ENCODE data around the gene LHFPL2.

The LHFPL2 gene

DNA sequence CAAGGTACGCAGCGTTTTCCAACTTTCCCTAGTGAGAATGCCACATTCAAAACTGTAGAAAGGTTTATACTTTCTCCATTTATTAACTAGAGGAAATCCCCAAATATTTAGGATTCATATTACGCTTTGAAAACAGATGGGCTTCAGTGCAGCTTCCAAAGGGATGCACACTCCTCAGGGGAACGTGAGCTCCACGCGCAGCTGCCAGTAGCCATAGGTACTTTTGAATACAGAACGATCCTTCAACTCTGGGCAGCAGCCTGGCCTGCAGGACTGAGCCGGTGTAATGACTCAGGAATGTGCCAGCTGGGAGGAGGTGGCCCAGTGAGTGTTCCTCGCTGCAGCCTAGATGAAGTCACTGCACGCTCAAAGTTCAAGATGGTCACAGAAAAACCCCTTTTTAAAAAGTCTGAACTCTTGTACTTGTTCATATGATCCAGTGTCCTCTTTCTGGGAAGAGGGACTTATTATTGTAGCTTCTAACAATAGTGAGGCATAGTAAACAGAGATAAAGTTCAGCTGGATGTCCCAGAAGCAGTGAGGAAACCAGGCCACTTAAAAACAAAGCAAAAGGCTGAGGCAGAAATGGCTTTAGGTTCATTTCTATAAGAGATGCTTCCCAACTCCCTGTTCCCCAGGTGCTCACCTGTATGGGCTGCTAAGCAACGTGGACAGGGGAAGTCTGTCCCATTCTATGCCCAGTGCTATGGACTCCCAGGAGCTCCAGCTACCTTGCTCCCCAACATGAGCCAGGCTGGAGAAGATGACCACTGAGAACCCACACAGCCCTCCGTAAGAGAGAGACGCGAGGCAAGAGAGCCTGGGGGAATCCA, 130.0 kb downstream of the LHFPL2 start:
- DNase-seq = peak in 1 of 14 donors; percentile 41

DNA sequence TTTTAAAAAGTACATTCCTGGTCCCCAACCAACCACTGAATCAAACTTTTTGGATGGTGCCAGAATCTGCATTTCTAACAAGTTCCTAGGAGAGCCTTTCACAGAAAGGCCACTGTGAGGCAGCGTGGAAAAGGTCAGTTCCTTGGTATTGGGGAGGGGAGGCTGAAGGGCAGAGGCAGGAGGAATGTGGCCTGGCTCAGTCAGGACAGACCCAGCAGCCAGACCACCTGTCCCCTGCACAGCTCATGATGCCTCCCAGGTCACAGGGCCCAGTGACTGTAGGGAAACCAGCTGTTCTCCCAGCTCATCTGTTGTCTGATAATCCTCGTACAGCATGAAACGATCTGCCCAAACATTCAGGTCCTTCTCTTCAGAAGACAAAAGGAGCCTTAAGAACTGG, 132.9 kb downstream of the LHFPL2 start:
- peak in 1 of 14 donors; percentile 15 for DNase-seq

DNA sequence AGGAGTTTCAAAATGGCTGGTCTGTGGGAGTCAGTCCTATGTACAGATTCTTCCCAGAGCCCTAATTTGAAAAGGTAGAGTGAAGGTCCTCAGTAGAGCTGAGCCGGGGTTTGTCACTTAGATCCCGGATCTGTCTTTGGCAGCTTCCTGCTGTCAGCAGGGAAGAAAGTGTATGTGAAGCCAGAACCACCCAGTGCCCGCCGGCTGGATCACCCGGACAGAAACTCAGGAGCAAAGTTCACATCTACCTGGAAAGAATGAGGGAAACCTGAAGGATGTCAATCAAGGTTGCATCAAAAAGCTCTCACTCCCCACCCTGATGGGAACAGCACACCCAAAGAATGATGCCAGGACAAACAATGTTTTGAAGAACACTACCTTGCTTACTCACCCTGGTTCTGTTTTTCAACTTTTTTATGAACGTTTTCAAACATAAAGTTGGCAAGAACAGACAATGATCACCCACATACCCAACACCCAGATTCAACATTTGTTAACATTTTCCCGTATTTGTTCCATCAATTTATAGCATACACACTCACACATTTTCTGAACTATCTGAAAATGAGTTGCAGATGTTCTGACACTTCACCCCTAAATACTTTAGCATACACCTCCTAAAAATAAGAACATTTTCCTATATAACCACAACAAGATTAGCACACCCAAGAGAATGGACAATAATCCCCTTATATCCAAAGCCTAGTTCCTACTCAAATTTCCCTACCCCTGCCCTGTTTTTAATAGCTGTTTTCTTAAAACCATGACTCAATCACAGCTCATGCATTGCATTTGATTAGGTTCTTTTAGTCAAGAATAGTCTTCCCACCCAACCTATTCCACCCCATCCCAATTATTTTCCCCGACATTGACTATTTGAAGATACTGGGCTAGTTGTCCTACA, 133.9 kb downstream of the LHFPL2 start:
- no peak for DNase-seq

DNA sequence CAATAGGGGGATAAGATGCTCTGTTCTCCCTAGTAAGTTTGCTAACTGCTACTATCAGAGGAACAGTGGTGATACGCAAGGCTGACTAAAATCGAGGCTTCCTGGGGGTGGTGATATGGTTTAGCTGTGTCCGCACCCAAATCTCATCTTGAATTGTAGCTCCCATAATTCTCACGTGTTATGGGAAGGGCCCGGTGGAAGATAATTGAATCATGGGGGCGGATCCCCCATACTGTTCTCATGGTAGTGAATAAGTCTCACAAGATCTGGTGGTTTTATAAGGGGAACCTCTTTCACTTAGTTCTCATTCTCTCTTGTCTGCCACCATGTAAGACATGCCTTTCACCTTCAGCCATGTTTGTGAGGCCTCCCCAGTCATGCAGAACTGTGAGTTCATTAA, 135.1 kb downstream of the LHFPL2 start:
- no peak for DNase-seq

DNA sequence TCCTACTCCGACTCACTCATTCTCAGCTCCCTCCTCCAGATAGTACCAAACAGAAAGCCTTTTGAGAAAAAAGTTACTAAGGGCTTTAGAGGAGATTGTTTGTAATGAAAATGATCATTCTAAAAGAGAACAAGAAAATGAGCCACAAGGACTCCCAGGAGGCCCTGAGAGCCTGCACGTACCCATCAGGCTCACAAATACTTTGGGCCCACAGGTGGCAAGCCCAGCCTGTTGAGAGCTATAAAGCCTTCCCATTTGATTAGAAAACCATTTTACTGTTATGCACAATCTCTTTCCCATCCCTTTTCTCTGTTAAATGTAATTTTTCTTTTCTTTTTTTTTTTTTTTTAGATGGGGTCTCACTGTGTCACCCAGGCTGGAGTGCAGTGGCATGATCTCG, 136.1 kb downstream of the LHFPL2 start:
- no peak for DNase-seq

DNA sequence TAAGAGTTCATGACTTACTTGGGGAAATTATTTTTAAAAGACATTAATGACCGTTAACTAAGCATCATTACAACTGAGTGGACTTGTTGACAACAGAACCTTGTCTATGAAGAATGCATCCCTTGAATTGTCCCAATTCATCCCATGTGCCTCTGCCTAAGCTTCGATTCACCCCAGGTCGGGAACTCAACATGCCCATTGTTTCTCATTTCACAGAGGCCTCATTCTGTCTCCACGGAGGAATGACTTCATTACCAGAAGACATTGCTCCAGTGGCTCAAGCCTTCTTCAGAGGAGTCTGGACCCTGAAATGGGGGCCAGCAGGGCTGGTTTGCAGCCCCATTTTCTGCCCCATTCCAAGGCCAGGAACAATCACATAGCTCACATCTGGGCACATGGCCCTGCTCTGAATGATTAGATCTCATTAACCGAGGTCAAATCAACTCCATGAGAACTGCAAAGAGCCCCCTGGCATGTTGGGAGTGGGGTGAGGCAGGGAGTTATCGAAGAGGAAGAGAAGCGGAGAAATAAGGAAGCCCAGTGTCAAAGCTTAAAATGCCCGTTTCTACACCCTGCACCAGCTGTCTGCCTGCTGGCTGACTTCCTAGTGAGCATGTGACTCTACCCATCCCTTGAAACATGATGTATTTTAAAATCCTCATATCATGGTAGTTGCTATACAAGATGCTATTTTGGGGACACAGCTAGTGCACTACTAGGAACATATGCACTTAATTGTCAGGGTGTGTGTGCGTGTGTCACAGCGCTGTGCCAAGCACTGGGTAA, 137.3 kb downstream of the LHFPL2 start:
- peak in 5 of 14 donors; percentile 32 to 65 (median 44) for DNase-seq

DNA sequence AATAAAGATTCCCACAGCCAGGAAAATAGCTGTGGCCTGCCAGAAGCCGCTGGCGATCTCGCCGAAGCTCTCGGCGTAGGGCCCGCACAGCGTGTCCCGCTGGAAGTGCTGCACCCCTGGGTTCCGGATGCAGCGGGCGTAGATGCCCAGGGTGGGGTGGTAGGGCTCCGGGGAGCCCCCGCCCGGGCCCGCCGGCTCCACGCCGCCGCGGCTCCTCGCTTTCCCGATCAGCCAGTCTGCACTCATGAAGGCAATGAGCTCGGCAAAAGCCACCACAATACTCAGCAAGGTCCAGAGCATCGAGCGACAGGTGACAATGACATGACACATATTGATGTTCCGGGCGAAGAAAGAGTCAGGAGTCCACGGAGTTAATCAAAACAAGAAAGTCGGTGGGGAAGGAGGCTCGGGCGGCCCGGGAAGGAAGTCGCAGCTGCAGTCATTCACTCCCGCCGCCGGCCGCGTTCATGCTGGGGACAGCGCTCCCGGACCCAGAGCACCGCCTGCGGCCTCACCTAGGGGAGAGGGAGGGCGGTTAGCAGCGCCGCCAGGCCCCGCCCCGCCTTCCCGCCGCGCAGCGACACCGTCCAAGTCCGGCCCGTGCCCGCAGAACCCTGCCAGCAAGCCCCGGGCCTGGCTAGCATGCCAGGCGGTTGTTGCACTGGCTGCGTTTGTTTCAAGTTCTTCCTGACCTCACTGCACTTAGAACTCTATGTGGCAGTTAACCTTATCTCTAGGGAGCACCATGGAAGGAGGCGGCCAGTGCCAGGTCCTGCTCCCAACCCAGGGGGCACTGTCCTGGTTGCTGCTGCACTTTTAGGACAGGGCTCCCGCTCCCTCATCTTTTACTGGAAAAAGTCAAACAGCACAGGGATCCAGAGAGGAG, 138.4 kb downstream of the LHFPL2 start:
- DNase-seq = peak in 12 of 14 donors; percentile 20 to 73 (median 53)

DNA sequence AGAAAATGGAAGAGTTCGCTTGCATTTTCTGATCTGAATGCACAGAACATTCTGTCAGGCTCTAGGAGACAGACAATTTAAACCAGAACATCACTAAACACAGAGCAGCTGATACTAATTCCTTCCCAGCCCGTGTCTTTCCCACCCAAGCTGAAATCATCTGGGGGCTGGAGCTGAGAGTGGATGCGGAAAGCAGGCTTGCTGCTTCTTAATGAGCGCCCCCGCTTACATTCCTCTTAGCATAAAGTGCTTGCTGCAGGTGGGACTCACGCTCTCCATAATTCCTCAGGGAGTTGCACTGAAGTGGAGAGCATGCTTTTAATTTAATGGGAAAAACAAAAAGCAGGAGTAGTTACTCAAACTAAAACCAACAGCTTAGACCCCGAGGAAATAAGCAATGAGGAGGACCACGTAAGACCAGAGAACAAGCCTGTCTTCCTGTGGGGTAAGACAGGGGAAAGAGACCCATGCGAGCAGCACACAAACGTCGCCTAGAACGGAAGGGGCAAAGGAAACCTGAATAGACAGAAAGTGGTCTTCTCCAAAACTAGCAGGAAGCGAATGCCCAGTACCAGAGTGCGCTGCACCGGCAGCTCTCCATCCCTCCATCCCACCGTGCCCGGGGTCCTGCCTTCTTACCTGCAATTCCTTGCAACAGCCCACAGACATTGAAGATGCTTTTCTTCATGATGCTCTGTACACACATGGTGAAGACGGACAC, 139.3 kb downstream of the LHFPL2 start:
- peak in 1 of 14 donors; percentile 14 for DNase-seq

DNA sequence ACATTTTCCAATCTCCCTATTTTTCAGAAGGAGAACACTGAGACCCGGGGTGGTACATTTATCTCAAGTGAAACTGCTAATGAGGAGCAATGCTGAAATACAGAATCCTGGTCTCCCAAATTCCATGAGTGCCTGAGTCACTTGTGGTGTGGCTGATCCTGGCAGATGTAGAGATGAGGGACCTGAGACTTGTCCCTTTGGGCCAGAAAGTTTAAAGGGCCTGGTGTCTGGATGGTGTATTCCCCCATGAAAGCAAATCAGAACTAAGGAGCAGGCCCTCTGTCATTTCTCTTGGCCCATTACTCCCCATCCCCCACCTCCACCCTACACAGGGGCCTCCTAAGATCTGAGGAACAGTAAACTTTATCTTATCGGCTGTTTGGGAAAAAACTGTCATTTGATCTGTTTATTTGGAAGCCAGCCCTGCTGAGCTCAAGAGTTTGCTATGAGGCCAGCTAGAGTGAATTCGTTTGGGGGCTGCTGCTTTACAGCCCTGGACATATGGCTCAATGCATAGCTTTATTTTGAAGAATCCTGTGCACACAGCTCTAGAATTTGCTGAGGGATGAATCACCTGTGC, 140.3 kb downstream of the LHFPL2 start:
- DNase-seq = peak in 1 of 14 donors; percentile 16

DNA sequence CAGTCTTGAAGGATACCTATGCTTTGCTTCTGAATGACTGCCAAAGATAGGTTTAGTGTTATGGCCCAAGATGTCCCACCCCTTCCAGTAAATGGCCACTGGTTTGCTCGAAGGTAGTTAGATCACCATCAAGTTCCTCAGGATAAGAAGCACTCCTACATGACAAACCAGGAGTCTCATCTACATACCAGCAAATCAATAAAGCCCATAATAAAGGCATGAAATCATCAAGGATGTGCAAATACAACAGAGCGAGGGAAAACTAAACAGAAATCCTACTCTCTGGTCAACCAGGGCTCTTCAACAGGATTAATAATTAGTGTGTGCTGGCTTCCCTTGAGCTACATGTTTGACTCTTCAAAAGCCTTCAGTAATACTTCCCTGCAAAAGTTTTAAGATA, 141.0 kb downstream of the LHFPL2 start:
- DNase-seq = no peak

DNA sequence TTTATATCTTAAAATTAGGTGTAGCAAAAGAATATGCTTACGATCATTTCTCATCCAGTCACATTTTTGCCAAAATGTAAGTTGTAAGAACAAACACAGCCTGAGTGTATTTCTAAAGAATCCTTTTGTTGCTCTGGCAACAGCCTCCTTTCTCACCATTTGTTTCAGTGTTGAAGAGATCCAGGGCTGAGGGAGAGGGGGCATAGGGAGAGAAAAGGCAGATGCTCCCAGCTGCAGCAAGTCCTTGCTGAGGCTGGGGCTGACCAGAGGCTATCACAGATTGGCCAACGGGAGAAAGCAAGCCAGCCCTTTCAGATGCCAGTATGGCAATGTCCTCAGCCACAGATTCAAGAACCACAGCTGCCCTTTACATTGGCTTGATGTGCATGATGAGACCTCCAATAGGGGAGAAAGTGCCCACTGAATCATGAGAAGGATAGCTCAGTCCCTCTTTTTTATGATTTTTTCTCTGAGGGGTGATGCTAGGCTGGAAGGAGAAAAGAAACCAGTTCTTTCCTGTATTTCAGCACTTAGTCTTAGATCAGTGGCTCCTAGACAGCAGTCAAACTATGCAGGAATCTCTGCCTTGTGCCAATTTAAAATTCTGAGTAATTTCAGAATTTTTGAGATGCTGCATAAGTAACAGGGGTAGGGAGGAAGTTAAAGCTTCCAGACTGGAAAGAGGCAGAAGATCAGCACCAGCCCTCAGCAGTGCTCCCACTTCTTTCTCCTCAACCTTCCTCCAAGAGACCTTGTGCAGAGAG, 142.1 kb downstream of the LHFPL2 start:
- DNase-seq = no peak

DNA sequence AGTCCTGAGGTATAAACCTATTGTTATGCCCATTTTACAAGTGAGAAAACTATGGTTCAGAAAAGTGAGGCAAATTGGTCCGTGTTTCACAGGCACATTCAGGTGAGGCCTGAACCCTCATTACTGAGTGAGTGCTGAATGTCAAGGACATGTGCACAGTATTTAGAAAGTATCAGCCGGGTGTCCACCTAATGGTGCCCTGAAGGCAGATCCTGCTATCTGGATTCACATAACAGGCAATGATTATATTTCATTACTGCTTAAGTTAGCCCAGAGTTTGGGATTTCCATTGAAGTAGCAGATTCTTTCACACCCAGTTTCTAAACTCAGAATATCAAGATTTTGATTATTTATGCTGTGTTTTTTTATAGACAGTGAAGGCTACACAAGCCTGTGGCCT, 142.7 kb downstream of the LHFPL2 start:
- no peak for DNase-seq

DNA sequence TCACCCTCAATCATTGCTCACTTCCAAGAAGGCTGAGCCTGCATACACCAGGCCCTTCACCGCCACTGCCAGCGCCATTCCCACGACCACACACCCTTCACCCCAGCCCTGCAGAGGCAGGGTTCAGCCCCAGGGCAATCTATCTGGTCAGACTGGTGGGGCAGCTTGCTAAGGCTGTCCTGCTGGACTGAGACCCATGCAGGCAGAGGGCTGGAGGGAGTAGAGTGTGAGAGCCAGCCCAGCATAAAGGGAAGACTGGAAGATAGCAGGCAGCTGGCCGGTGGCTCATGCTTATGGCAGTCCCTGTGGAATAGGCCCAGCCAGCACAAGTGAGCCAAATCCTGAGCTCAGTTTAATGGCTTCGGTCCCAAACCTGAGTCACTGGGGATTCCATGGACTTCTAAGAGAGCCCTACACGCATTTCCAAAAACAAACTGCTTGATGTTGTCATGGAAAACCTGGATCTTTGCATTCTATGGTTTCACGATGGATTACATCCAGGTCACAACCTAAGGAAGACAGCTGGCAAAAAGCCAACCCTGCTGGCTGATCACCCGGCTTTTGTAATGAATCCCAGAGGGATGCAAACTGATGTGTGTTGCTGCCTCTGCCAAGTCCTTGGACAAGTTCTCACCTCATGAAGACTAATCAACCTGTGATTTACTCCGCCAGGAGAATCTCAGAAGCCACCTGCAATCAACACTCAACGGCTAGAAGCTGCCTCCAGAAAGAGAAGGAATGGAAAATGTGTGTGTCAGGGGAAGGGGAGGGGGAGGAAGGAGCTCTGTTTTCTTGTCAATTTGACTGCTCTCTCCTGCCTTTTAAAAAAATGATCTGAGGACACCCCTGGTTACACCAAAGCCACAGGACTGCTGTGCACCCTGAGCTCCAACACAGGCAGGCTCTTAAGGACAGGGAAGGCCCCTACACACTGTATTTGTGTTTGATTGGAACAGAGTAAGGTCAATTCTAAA, 143.6 kb downstream of the LHFPL2 start:
- DNase-seq = peak in 13 of 14 donors; percentile 9 to 86 (median 54)

DNA sequence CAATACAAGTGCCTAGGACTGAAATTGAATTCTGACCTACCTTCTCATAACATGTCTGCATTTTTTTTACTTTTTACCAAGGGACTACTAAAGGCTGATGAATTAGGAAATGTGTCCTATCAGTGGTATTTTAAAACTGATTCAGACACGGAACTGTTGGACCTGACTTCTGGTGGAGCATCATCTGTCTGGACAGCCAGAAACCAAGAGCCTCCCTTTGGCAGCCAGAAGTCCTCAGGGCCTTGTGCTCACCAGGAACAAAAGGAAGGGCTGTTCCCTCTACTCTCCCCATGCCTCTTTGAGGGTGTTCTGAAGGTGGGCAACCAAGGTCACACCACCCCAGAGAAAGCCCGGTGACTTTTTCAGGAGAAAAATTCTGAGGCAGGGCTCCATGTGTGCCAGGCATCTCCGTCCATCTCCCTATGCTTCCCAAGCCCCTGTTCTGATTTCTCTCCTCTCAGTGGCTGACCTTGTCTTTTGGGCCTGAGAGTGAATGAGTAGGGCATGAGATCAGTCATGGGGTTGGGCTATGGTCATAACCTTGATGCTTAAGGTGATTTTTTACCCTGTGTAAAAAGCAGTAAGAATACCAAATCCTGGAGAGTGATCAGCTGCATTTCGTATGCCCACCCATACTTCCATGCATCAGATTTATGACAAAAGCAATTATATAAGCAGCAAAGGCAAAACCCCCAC, 144.5 kb downstream of the LHFPL2 start:
- no peak for DNase-seq

DNA sequence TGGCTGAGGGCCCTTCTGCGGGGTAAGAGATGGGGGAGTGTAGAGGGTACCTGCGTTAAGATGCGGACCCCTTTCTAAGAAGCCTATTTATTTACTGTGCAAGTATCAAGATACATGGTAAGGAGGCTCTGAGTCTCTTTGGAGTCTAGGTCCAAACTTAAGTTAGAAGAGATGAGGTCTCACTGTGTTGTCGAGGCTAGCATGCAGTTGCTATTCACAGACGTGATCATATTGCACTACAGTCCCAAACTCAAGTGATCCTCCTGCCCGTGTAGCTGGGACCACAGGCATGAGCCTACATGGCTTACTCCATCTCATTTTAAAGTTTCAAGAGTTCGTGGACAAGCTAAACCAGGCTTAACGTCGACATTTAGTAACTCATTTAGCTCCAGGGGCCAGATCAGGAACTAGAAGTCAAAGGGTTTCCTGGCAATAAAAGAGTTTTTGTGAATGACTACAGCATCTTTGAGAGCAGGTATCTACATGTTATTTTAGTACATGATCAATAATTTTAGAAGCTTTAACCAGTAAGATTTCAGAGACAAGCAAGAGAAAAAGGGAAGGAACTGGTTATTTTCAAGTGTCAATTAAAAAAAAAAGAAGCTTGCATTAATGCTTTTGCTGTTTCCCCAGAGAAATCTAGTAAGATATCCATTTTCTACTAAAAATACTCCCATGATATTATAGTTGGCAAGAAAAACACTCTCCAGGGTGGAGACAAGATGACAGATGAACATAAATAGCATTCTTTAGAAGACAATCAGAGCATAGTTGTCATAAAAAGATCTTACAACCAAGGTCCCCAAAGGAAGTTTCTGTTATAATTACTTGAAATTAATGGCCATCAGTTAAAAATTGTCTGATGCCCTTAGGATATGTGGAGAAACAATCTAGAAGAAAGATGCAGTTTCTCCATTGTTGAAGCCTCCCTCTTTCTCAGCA, 146.9 kb downstream of the LHFPL2 start:
- DNase-seq = no peak

DNA sequence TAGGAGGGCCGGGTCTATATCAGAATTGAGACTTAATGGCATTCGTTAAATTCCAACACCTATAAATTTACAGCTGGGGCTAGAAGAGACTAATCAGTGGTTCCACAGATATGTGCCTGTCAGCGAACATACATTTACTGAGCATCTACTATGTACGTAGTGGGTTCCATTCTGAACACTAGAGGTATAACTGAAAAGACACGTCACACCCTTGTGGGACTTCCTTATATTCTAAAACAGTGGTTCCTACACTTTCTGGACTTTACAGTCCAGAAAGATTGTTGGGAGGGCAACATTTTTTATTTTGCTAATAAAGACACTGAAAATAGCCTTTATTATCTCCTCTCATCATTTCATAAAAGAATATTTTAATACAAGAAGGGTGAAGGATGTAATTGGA, 147.7 kb downstream of the LHFPL2 start:
- no peak for DNase-seq

DNA sequence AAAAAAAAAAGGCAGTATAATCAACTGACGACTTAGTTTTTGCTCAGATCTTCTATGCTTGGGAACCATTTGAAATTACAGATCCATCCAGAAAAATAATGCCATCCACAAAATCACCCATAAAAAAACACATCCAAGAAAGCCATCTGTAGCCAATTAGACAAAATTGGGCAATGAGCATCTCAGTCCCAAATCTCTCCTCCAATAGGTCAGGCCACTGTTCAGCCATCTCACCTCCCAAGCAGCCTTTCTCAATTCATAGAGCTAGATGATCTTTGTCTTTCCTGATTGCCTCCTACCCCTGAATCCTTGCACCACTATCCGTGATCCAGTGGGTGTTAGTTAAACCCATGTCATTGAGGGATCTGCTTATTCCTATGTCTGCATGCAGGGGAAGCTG, 148.5 kb downstream of the LHFPL2 start:
- no peak for DNase-seq
